OCI-LY7 (cell line): Measurements from ENCODE around the gene NBEA. TPM values are rescaled to one million over a fixed set of nuclear protein-coding genes. Genes with fewer than 3 reads are reported as not detected.

ENCODE experiments used
- BruUV-seq: library from RNA; stranded (reverse); fragments of 400-500 nt; replicated peaks from 2 replicates; lab custom pipeline; 2021; lab: Mats Ljungman, UMichigan
- CTCF ChIA-PET: fragments of 300-600 bp; sonication (Branson Sonifier 250); formaldehyde crosslinking; loops from one replicate; lab custom pipeline; 2022; ENCODE audit warnings: antibody characterized with exemption; ENCODE audit not compliant: unreplicated experiment; lab: Charles Lee
- POLR2A ChIA-PET: fragments of 300-600 bp; sonication (Branson Sonifier 250); formaldehyde crosslinking; loops from one replicate; lab custom pipeline; 2022; ENCODE audit warnings: antibody characterized with exemption; lab: Charles Lee
- DNase-seq: peaks from one replicate; pipeline ENCODE4 v3.0.0-alpha.2; 2015; ENCODE audit warnings: low spot score
- H2AFZ ChIP-seq: fragments of 200-600 bp; sonication (generic), shearing (Covaris generic); 2 replicates; pipeline ENCODE4 v1.6.1; 2014; ENCODE audit warnings: mild to moderate bottlenecking, antibody characterized with exemption, low read length, moderate library complexity
- H3K27ac ChIP-seq: fragments of 200-600 bp; sonication (generic); 2 replicates; pipeline ENCODE4 v1.5.1; 2014; ENCODE audit warnings: mixed run types, low read depth, mild to moderate bottlenecking, moderate library complexity, low read length, inconsistent platforms; ENCODE audit not compliant: poor library complexity, severe bottlenecking
- H3K36me3 ChIP-seq: fragments of 200-600 bp; sonication (generic); 2 replicates; pipeline ENCODE4 v1.6.1; 2014; ENCODE audit warnings: mild to moderate bottlenecking, antibody characterized with exemption, low read length, moderate library complexity, mixed read lengths; ENCODE audit not compliant: insufficient read depth
- H3K4me1 ChIP-seq: fragments of 200-600 bp; sonication (generic); 2 replicates; pipeline ENCODE4 v1.5.1; 2014; ENCODE audit warnings: mild to moderate bottlenecking, low read length; ENCODE audit not compliant: insufficient read depth, poor library complexity, severe bottlenecking
- H3K4me2 ChIP-seq: fragments of 200-600 bp; sonication (generic); 2 replicates; pipeline ENCODE4 v1.6.1; 2014; ENCODE audit warnings: mild to moderate bottlenecking, low read length
- H3K4me3 ChIP-seq: fragments of 200-600 bp; sonication (generic); 2 replicates; pipeline ENCODE4 v1.5.1; 2014; ENCODE audit warnings: mild to moderate bottlenecking, low read depth, low read length; ENCODE audit not compliant: poor library complexity, severe bottlenecking
- H3K79me2 ChIP-seq: fragments of 200-600 bp; sonication (generic); 2 replicates; pipeline ENCODE4 v1.6.1; 2016; ENCODE audit warnings: low read depth, mild to moderate bottlenecking, low read length, moderate library complexity, mixed read lengths; ENCODE audit not compliant: insufficient read depth
- H3K9me2 ChIP-seq: fragments of 200-600 bp; sonication (generic); 2 replicates; pipeline ENCODE4 v1.6.1; 2016; ENCODE audit warnings: mild to moderate bottlenecking, low read length, mixed read lengths; ENCODE audit not compliant: insufficient read depth
- H3K9me3 ChIP-seq: fragments of 200-600 bp; sonication (generic); 2 replicates; pipeline ENCODE4 v1.6.1; 2014; ENCODE audit warnings: mild to moderate bottlenecking, mixed run types, low read length, mixed read lengths
- H4K20me1 ChIP-seq: fragments of 200-600 bp; sonication (generic); 2 replicates; pipeline ENCODE4 v1.6.1; 2014; ENCODE audit warnings: mild to moderate bottlenecking, antibody characterized with exemption, low read length, moderate library complexity, mixed read lengths; ENCODE audit not compliant: insufficient read depth
- CTCF ChIP-seq: fragments of 200-600 bp; sonication (generic); conservative IDR thresholded peaks from 2 replicates; pipeline ENCODE4 v1.5.1; 2014; ENCODE audit warnings: mild to moderate bottlenecking, antibody characterized with exemption, low read length, moderate library complexity, mixed read lengths
- EZH2phosphoT487 ChIP-seq: fragments of 200-600 bp; sonication (generic); IDR thresholded peaks from 2 replicates; pipeline ENCODE4 v1.6.1; 2018; ENCODE audit warnings: low read depth, borderline replicate concordance, mild to moderate bottlenecking, mixed run types, antibody characterized with exemption, low read length, moderate library complexity, mixed read lengths
- intact Hi-C: fragments of 100-400 bp; cut with micrococcal nuclease; formaldehyde crosslinking; loops from one replicate; pipeline ENCODE4 v1.10.0; 2022; ENCODE audit not compliant: unreplicated experiment
- total RNA-seq, 2 experiments: library from RNA; depleted of rRNA in 1 of 2; stranded (reverse); fragments of >200 nt in 1 of 2; shearing (Covaris generic) in 1 of 2; gene quantifications; 2 replicates each; pipeline ENCODE4 v1.2.3, GENCODE V29; 2014 to 2022

Gene NBEA
- total RNA-seq, 2 experiments from 2014 or later: 3.6 to 11.0 TPM

DNA sequence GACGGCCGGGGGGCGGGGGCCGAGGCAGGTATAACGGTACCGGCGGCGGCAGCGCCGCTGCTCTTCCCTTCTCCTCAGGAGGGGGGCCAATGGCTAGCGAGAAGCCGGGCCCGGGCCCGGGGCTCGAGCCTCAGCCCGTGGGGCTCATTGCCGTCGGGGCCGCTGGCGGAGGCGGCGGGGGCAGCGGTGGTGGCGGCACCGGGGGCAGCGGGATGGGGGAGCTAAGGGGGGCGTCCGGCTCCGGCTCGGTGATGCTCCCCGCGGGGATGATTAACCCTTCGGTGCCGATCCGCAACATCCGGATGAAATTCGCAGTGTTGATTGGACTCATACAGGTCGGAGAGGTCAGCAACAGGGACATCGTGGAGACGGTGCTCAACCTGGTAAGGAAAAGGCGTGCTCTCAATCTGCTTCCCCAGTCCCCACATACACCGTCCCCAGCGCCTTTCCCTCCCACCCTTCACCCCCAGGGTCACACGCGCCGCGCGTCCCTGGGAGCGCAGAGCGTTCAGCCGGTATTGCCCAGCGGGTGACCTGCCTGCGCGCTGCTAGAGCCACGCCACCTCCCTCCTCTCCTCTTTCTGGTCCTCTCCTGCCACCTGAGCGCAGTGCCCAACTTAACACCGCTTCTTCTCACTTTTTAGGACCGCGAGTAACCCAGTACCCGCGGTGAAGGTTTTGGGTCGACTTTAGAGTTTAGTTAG lies 814 bp downstream of the NBEA start:
- peak; percentile 28 for DNase-seq
- H2AFZ ChIP-seq: peak overlapping the region; percentile 94
- H3K79me2 ChIP-seq: peaks cover 17% of the 10 kb centered on the region
- H3K4me3 ChIP-seq: peak overlapping the region; percentile 96
- no peaks in the 10 kb centered on the region for H3K9me3 ChIP-seq
- H4K20me1 ChIP-seq: peaks cover 5% of the 10 kb centered on the region; the same call in 1 of the 2 replicates
- no TSS peak for BruUV-seq
- intact Hi-C loops: no loop called here
- peaks cover 33% of the 10 kb centered on the region for H3K4me1 ChIP-seq
- no peaks in the 10 kb centered on the region for H3K36me3 ChIP-seq
- TF ChIP-seq EZH2phosphoT487 (no peak), CTCF (no peak)
- ChIA-PET CTCF (no interaction called here), POLR2A (no interaction called here)
- peak overlapping the region; percentile 80 for H3K4me2 ChIP-seq
- no peak overlapping the region for H3K27ac ChIP-seq
- H3K9me2 ChIP-seq: no peaks in the 10 kb centered on the region

- intact Hi-C loops: no loop called here
- TF ChIP-seq EZH2phosphoT487 (no peak), CTCF (no peak)
- H3K36me3 ChIP-seq: no peaks in the 10 kb centered on the region
- peaks cover 17% of the 10 kb centered on the region for H3K79me2 ChIP-seq
- H4K20me1 ChIP-seq: peaks cover 5% of the 10 kb centered on the region; the same call in 1 of the 2 replicates
- peak; percentile 27 for DNase-seq
- CTCF ChIA-PET: no interaction called here
- no peaks in the 10 kb centered on the region for H3K9me2 ChIP-seq
- H2AFZ ChIP-seq: peak overlapping the region; percentile 94; the same call in 1 of the 2 replicates
- peak overlapping the region; percentile 80 for H3K4me2 ChIP-seq
- peaks cover 33% of the 10 kb centered on the region for H3K4me1 ChIP-seq
- no peaks in the 10 kb centered on the region for H3K9me3 ChIP-seq
- BruUV-seq: no TSS peak
- H3K4me3 ChIP-seq: peak overlapping the region; percentile 96
- no peak overlapping the region for H3K27ac ChIP-seq
- POLR2A ChIA-PET: interaction anchor here (0.6 to 1.5 kb wide), 2 partner anchors 16 to 200 kb away, joined by 3 to 8 read pairs; no protein-coding TSS in a partner anchor
Observed at GRCh38 chr13:34943436-34944273, 1.6 kb downstream of the NBEA start.
